Upper lobe of right lung (tissue), 1 donor: ENCODE data around the gene PAIP2B. TPM values are rescaled to one million over a fixed set of nuclear protein-coding genes. Genes with fewer than 3 reads are reported as not detected.

Experiments used
- ATAC-seq: fragments of 200-7000 bp; cut with Tn5 transposase; one replicate; pipeline ENCODE4 v1.9.1; 2020; ENCODE audit warnings: mild to moderate bottlenecking, moderate library complexity
- DNase-seq: peaks from one replicate; pipeline ENCODE4 v3.0.0-alpha.2; 2020
- H3K27ac ChIP-seq: fragments of 200-600 bp; one replicate; pipeline ENCODE4 v1.8.0; 2022
- H3K27me3 ChIP-seq: fragments of 200-600 bp; one replicate; pipeline ENCODE4 v1.8.0; 2022; ENCODE audit warnings: mild to moderate bottlenecking
- H3K36me3 ChIP-seq: fragments of 200-600 bp; one replicate; pipeline ENCODE4 v1.8.0; 2022
- H3K4me1 ChIP-seq: fragments of 200-600 bp; one replicate; pipeline ENCODE4 v1.8.0; 2022
- H3K4me3 ChIP-seq: fragments of 200-600 bp; one replicate; pipeline ENCODE4 v1.8.0; 2022; ENCODE audit warnings: mild to moderate bottlenecking
- H3K9me3 ChIP-seq: fragments of 200-600 bp; one replicate; pipeline ENCODE4 v1.8.0; 2022
- CTCF ChIP-seq: fragments of 200-600 bp; IDR thresholded peaks from one replicate; pipeline ENCODE4 v1.8.0; 2022; ENCODE audit warnings: antibody characterized with exemption
- intact Hi-C: fragments of 100-400 bp; cut with DNase I; formaldehyde crosslinking; loops from one replicate; pipeline ENCODE4 v1.11.0; 2022
- total RNA-seq: library from RNA; stranded (reverse); fragmentation: NEBNext Ultra II Directional; extraction: Animal tissue kit (Norgen Biotek cat#: 25700); gene quantifications from one replicate; pipeline ENCODE4 v1.2.1, GENCODE V29; 2021
- donor health status: DM: no; HTN: yes; CAD: no; lungs with severe emphysema.

PAIP2B gene
- total RNA-seq, 1 donor from 2014 or later = 6.3 TPM

- Histone ChIP-seq H3K36me3 (no peaks in the 10 kb centered on the region), H3K9me3 (no peaks in the 10 kb centered on the region), H3K4me1 (no peaks in the 10 kb centered on the region), H3K4me3 (no peak overlapping the region), H3K27me3 (no peaks in the 10 kb centered on the region), H3K27ac (no peak overlapping the region)
- intact Hi-C loops = no loop called here
- DNase-seq (no peak), ATAC-seq (no peak)
- TF ChIP-seq CTCF = no peak
Observed at GRCh38 chr2:71216501-71216900, 10.4 kb downstream of the PAIP2B start.

DNA sequence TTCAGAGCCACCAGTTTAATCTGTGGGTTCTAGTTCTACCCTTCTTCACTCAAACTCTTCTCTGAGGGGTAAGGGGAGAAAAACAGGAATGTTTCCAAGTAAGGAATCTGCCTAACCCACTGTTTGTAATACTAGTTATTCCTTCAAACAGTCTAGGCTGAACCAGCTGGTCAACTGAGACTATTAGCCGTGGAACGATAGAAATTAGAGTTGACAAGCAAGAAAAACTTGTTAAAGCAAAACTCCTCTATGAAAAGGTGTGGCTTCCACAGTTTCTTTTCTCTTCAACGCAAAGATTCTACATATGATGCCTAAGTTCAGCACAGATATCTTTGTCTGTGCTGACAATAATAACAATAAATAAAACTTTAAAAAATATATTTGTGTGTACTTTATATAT is 11.5 kb downstream of the PAIP2B start:
- no peak overlapping the region for H3K27ac ChIP-seq
- DNase-seq = no peak
- no peaks in the 10 kb centered on the region for H3K9me3 ChIP-seq
- H3K36me3 ChIP-seq = no peaks in the 10 kb centered on the region
- no peaks in the 10 kb centered on the region for H3K4me1 ChIP-seq
- ATAC-seq = no peak
- no peak for TF ChIP-seq CTCF
- H3K27me3 ChIP-seq = no peaks in the 10 kb centered on the region
- no peak overlapping the region for H3K4me3 ChIP-seq
- intact Hi-C loops = no loop called here

- TF ChIP-seq CTCF = no peak
- Histone ChIP-seq H3K9me3 (no peaks in the 10 kb centered on the region), H3K4me3 (no peak overlapping the region), H3K36me3 (no peaks in the 10 kb centered on the region), H3K27me3 (no peaks in the 10 kb centered on the region), H3K27ac (no peak overlapping the region), H3K4me1 (no peaks in the 10 kb centered on the region)
- DNase-seq = no peak
- intact Hi-C loops = no loop called here
- no peak for ATAC-seq
Observed at GRCh38 chr2:71212336-71212735, 14.6 kb downstream of the PAIP2B start.

DNA sequence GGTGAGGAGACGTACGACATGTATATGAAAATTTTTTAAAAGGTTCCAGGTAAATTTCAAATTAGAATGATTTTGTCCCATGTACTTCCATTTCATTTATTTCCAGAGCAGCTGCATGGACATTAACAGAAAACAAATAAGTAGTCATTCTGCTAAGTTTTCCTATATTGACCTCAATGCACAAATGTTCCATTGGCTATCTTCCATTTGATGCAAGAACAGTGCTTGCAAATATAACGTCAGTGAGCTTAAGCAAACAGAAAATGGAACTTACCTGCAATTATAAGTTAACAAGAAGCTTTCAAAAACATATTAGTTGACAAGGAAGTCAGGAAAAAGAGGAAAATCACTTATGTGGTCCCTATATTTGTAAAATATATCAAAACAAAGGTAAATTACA is 16.6 kb downstream of the PAIP2B start:
- DNase-seq (no peak), ATAC-seq (no peak)
- Histone ChIP-seq H3K27ac (no peak overlapping the region), H3K9me3 (no peaks in the 10 kb centered on the region), H3K4me3 (no peak overlapping the region), H3K27me3 (no peaks in the 10 kb centered on the region), H3K4me1 (no peaks in the 10 kb centered on the region), H3K36me3 (no peaks in the 10 kb centered on the region)
- TF ChIP-seq CTCF = no peak
- intact Hi-C loops = no loop called here

DNA sequence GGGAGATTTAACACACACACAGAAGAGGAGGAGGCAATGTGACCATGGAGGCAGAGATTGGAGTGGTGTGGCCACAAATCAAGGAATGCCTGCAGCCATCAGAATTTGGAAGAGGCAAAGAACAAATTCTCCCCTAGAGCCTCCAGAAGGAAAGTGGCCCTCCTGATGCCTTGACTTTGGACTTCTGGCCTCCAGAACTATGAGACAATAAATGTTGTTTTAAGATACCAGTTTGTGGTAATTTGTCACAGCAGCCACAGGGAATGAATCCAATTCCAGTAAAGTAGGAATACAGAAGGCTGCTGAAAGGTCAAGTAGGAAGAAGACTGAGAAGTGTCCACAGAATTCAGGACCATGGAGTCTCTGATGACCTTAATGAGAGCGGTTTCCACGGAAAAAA is 18.1 kb downstream of the PAIP2B start:
- Histone ChIP-seq H3K4me3 (no peak overlapping the region), H3K9me3 (no peaks in the 10 kb centered on the region), H3K27ac (no peak overlapping the region), H3K4me1 (no peaks in the 10 kb centered on the region), H3K36me3 (no peaks in the 10 kb centered on the region), H3K27me3 (no peaks in the 10 kb centered on the region)
- DNase-seq (no peak), ATAC-seq (no peak)
- intact Hi-C loops = no loop called here
- TF ChIP-seq CTCF = no peak

DNA sequence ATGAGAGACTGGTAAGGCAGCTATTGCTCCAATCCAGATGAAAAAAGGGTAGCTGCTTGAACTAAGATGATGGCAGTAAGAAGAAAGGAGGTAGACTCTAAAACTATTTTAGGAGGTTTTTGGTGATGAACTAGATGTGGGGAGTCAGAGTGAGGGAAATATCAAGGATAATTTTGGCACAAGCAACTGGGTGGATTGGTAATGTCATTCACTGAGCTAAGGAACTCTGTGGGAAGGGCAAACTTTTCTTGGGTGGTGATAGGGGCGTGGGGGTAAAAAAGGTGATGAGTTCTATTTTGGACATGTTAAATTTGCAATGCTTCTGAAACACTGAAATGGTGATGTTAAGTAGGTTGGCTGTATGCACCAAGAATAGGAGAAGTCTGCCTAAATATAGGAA is 19.3 kb downstream of the PAIP2B start:
- Histone ChIP-seq H3K36me3 (no peaks in the 10 kb centered on the region), H3K4me1 (no peaks in the 10 kb centered on the region), H3K27ac (no peak overlapping the region), H3K4me3 (no peak overlapping the region), H3K9me3 (no peaks in the 10 kb centered on the region), H3K27me3 (no peaks in the 10 kb centered on the region)
- ATAC-seq (no peak), DNase-seq (no peak)
- intact Hi-C loops = no loop called here
- no peak for TF ChIP-seq CTCF
